Vagina (tissue), 2 donors: ENCODE results near the gene P2RY12. TPM values are rescaled to one million over a fixed set of nuclear protein-coding genes. Genes with fewer than 3 reads are reported as not detected.

Source experiments
- DNase-seq, 2 donors: peaks; one replicate each; pipeline ENCODE4 v3.0.0-alpha.2; 2017; ENCODE audit errors: extremely low spot score in 2 of 2
- H3K27ac ChIP-seq: fragments of 200-600 bp; sonication (generic); one replicate; pipeline ENCODE4 v1.5.1; 2019
- H3K27me3 ChIP-seq: fragments of 200-600 bp; sonication (generic); one replicate; pipeline ENCODE4 v1.5.1; 2019
- H3K36me3 ChIP-seq, 2 donors: fragments of 200-600 bp; sonication (generic); one replicate each; pipeline ENCODE4 v1.5.1; 2017 to 2019
- H3K4me1 ChIP-seq: fragments of 200-600 bp; sonication (generic); one replicate; pipeline ENCODE4 v1.5.1; 2019
- H3K4me3 ChIP-seq, 2 donors: fragments of 200-600 bp; sonication (generic); 1 replicate in 1 of 2; 2 replicates in 1 of 2; pipeline ENCODE4 v1.5.1; 2016 to 2019
- H3K9me3 ChIP-seq: fragments of 200-600 bp; sonication (generic); one replicate; pipeline ENCODE4 v1.5.1; 2019
- CTCF ChIP-seq, 3 experiments: fragments of 450-650 bp in 2 of 3; fragments of 200-600 bp in 1 of 3; sonication (generic) in 1 of 3; IDR thresholded peaks; one replicate each; pipeline ENCODE4 v1.5.1; 2017 to 2019; ENCODE audit warnings: antibody characterized with exemption in 3 of 3, mild to moderate bottlenecking in 2 of 3, moderate library complexity in 2 of 3
- POLR2A ChIP-seq, 2 donors: fragments of 450-650 bp; IDR thresholded peaks; one replicate each; pipeline ENCODE4 v1.6.1; 2017; ENCODE audit warnings: antibody characterized with exemption in 2 of 2, mild to moderate bottlenecking in 2 of 2, moderate library complexity in 2 of 2
- POLR2AphosphoS5 ChIP-seq, 2 donors: sonication (generic); formaldehyde crosslinking; IDR thresholded peaks; one replicate each; pipeline ENCODE4 v1.9.0; 2017; ENCODE audit warnings: antibody characterized with exemption in 2 of 2, mild to moderate bottlenecking in 2 of 2, low read depth in 1 of 2; ENCODE audit not compliant: insufficient read depth in 1 of 2
- intact Hi-C: fragments of 100-400 bp; cut with DNase I; formaldehyde crosslinking; loops from one replicate; pipeline ENCODE4 v1.15.1; 2023
- total RNA-seq: library from RNA; depleted of rRNA; stranded (reverse); fragments of >200 nt; gene quantifications from one replicate; pipeline ENCODE4 v1.2.3, GENCODE V29; 2016

P2RY12 gene
- total RNA-seq, 1 donor from 2014 or later: 1.2 TPM

- H3K36me3 ChIP-seq: no peaks in the 10 kb centered on the region
- H3K27me3 ChIP-seq: no peaks in the 10 kb centered on the region
- intact Hi-C loops: no loop called here
- no peak overlapping the region for H3K27ac ChIP-seq
- no peaks in the 10 kb centered on the region for H3K9me3 ChIP-seq
- DNase-seq: no peak
- TF ChIP-seq CTCF (IDR thresholded peaks at IDR 0.05) (no peak), POLR2A (IDR thresholded peaks at IDR 0.05) (no peak), POLR2AphosphoS5 (IDR thresholded peaks at IDR 0.05; ENCODE audit: insufficient read depth in 1 of 2, low read depth in 1 of 2) (no peak)
- H3K4me1 ChIP-seq: no peaks in the 10 kb centered on the region
- no peak overlapping the region for H3K4me3 ChIP-seq
Observed at GRCh38 chr3:151299006-151299405, 85.5 kb downstream of the P2RY12 start.

GRCh38 chr3:151297429-151297828 lies 87.1 kb downstream of the P2RY12 start:
- intact Hi-C loops: no loop called here
- H3K27me3 ChIP-seq: no peaks in the 10 kb centered on the region
- no peaks in the 10 kb centered on the region for H3K36me3 ChIP-seq
- no peak overlapping the region for H3K27ac ChIP-seq
- no peak overlapping the region for H3K4me3 ChIP-seq
- TF ChIP-seq POLR2A (IDR thresholded peaks at IDR 0.05) (no peak), CTCF (IDR thresholded peaks at IDR 0.05) (no peak), POLR2AphosphoS5 (IDR thresholded peaks at IDR 0.05; ENCODE audit: insufficient read depth in 1 of 2, low read depth in 1 of 2) (no peak)
- no peaks in the 10 kb centered on the region for H3K4me1 ChIP-seq
- H3K9me3 ChIP-seq: no peaks in the 10 kb centered on the region
- DNase-seq: no peak

- no peak overlapping the region for H3K4me3 ChIP-seq
- intact Hi-C loops: no loop called here
- TF ChIP-seq POLR2AphosphoS5 (IDR thresholded peaks at IDR 0.05; ENCODE audit: insufficient read depth in 1 of 2, low read depth in 1 of 2) (no peak), CTCF (IDR thresholded peaks at IDR 0.05) (no peak), POLR2A (IDR thresholded peaks at IDR 0.05) (no peak)
- no peak overlapping the region for H3K27ac ChIP-seq
- no peaks in the 10 kb centered on the region for H3K9me3 ChIP-seq
- no peaks in the 10 kb centered on the region for H3K36me3 ChIP-seq
- H3K4me1 ChIP-seq: no peaks in the 10 kb centered on the region
- no peak for DNase-seq
- H3K27me3 ChIP-seq: no peaks in the 10 kb centered on the region
Observed at GRCh38 chr3:151296226-151296625, 88.3 kb downstream of the P2RY12 start.

- Histone ChIP-seq H3K27ac (no peak overlapping the region), H3K4me3 (no peak overlapping the region), H3K27me3 (no peaks in the 10 kb centered on the region), H3K36me3 (no peaks in the 10 kb centered on the region), H3K4me1 (no peaks in the 10 kb centered on the region), H3K9me3 (no peaks in the 10 kb centered on the region)
- DNase-seq: no peak
- intact Hi-C loops: no loop called here
- TF ChIP-seq POLR2AphosphoS5 (IDR thresholded peaks at IDR 0.05; ENCODE audit: insufficient read depth in 1 of 2, low read depth in 1 of 2) (no peak), CTCF (IDR thresholded peaks at IDR 0.05) (no peak)
Observed at GRCh38 chr3:151293127-151293526, 91.4 kb downstream of the P2RY12 start.

GRCh38 chr3:151290673-151291072 lies 93.9 kb downstream of the P2RY12 start:
- intact Hi-C loops: no loop called here
- Histone ChIP-seq H3K36me3 (no peaks in the 10 kb centered on the region), H3K4me1 (peaks cover 4% of the 10 kb centered on the region), H3K9me3 (no peaks in the 10 kb centered on the region), H3K27me3 (no peaks in the 10 kb centered on the region), H3K4me3 (no peak overlapping the region), H3K27ac (no peak overlapping the region)
- no peak for DNase-seq
- TF ChIP-seq POLR2AphosphoS5 (IDR thresholded peaks at IDR 0.05; ENCODE audit: insufficient read depth in 1 of 2, low read depth in 1 of 2) (no peak), CTCF (IDR thresholded peaks at IDR 0.05) (peak in 1 of 3 experiments; percentile 28), POLR2A (IDR thresholded peaks at IDR 0.05) (no peak)
